ENCODE measurements around the gene M1AP. TPM values are rescaled to one million over a fixed set of nuclear protein-coding genes. Genes with fewer than 3 reads are reported as not detected.

M1AP gene
- total RNA-seq, 1 experiment from 2014 or later, result not detected

GRCh38 chr2:74548285-74548899 is 99.7 kb downstream of the M1AP start:
- DNase-seq (ENCODE audit: low spot score), result no peak

DNA sequence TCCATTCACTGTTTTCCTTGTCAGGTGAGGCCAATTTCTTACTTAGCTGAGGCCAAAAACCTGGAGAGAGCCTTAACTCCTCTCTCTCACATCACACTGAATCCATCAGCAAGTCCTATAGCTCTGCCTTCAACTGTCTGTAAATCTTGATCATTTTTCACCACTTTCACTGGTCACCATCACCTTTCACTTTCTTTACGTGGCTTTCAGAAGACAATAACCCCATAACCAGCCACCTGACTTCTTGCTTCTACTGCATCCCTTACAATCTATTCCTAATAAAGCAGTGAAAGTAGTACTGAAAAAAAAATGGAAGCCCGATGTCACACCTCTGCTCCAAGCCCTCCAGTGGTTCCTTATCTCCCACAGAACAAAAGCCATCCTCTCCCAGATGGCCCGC is 102.1 kb downstream of the M1AP start:
- no peak for DNase-seq (ENCODE audit: low spot score)

DNA sequence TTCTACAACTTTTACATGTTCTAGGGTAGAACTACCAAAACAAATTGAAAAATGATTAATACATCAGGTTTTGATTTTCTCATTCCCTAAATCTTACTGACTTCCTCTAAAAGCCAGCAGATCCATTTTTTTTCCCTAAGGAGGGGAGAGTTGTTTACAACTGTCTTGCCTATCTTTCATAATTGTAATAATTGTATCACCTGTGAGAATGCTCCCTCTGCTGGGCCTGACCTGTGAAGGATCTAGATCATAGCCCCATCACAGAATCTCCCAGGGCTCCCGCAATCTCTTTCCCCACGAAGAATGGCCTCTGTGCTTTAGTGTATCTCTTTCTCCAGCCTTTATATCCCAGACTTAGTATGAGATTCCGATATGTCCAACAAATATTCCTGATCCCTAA is 103.5 kb downstream of the M1AP start:
- DNase-seq (ENCODE audit: low spot score), result peak; percentile 40

GRCh38 chr2:74542978-74543377 is 105.2 kb downstream of the M1AP start:
- DNase-seq (ENCODE audit: low spot score), result no peak

GRCh38 chr2:74540291-74540690 is 107.8 kb downstream of the M1AP start:
- DNase-seq (ENCODE audit: low spot score), result no peak

DNA sequence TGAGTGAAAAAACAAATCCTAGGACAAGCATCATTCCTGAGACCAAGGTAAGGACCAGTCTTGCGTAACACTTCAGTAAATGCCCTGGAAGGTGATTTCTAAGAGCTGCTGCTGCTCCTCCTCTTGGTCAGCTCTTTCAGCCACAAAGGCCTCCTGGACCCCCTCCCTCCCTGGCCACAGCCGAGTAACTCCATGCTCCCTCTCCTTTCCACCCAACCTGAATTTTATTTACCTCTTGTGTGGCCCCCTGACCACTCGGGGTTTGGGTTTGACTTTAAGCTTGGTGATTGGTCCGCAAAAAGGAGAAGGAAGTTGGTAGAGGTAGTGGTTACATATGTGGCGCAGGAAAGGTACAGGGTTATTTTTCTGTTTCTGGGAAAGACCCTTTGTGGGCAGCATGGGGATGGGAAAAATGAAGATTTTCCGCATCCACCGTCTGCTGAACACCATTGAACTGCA is 109.2 kb downstream of the M1AP start:
- no peak for DNase-seq (ENCODE audit: low spot score)

DNA sequence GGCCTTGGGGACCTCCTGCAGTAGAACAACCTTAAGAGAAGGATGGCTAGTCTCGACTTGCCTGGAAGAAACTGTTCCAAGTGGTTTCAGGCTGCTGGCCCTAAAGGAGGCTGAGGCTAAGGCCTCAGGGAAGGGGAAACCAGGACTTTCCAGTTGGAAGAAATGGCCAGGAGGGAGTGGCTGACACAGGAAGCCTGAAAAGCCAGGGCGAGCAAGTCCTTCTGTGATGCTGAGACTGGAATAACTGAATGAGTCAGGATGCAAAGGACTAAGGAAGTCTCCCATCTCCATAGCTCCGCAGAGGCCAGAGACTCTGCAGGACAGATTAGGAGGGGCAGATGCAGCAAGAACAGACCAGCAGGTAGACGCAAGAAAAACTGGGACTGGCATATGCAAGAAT is 111.0 kb downstream of the M1AP start:
- DNase-seq (ENCODE audit: low spot score), result no peak

DNA sequence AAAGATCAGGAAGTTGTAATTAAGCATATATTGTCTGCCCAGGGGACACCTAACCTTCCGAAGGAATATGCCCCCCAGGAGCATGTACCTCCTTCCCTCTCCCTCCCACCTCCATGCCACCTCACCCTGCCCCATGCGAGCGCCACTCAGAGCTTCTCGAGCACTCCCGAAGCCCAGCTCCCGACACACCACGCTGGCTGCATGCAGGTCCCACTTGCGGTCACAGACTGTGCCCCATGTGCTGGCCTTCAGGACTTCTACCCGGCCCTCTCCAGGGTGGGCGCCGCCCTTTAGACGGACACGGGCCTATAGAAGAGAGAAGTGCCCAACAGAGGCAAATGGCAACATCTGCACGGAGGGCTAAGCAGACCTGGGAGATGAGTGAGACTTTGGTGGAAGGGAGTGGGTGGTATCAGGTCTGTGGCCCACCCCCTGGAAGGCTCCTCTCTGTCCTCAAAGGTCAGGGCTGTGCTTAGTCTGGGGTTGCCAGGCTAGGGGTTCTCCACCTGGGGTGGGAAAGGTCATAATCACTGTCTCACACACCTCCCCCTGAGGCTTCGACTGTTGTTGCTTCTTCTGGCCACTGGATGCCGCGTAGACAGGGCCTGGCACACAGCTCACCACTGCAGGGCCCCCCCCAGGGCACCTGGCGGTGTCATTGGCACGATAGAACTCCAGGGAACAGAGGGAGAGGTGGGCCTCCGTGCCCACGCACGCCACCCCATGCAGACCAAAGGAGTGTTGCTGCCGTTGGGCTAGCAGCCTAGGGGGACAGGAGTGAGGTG is 111.8 kb downstream of the M1AP start:
- DNase-seq (ENCODE audit: low spot score), result no peak

DNA sequence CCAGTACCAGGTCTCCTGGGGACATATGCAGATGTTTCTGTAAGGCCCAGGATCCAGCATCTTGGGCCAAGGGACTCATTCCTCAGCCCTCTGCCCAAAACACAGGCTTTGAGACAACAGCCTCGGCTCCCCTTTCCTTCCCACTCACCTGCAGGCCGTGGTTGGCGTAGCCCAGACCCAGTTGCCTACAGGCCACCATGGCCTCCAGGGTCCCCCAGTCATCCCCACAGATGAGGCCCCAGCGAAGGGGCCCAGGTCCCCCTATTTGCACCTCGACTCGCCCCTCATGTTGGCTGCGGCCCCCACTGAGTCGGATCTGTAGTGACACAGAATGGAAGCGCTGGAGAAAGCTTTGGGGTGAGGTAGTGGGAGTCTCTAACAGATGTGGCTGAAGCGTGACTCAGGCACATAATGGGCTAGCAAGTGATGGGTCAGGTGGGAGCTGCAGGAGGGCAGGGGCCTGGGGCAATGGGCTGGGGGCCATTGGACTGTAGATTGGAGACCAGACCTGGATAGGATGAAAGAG is 112.6 kb downstream of the M1AP start:
- DNase-seq (ENCODE audit: low spot score), result no peak

GRCh38 chr2:74534411-74534810 is 113.7 kb downstream of the M1AP start:
- no peak for DNase-seq (ENCODE audit: low spot score)

DNA sequence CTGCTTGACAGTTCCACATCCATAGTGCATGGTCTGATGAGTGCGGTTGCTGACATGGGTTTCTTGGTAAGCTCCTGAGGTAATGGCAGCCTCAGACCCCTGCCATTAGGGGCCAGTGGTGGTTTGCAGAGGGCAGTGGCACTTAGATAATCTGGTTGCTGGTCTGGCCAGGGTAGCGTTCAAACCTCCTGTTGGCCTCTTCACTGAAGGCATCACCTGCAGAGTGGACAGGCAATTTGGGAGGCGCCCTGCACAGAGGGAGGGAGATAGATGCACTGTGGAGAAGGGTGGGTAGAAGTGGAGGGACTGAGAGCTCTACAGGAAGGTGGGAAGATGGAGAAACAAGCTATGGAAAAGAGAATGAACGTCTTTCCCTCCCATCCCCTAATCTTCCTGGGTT is 114.7 kb downstream of the M1AP start:
- no peak for DNase-seq (ENCODE audit: low spot score)

DNA sequence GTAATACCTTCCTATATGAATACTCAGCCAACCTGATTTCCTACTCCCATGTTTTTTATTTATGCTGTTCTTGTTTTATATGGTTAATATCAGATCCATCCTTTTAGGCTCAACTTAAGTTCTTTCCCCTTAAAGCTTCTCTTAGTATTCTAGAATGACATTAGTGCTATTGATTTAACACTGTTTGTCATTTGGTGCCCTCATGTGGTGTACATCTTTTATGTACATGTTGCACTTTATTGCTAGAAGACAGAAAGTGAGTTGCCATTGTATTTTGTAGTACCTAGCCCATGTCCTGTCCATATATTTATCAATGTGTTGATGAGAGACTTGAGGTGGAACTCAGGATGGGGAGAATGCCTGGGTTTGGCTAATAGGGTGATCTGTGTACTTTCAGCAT is 115.9 kb downstream of the M1AP start:
- DNase-seq (ENCODE audit: low spot score), result peak; percentile 62

- no peak for DNase-seq (ENCODE audit: low spot score)
Measured at GRCh38 chr2:74531666-74532065, 116.5 kb downstream of the M1AP start.

- peak; percentile 36 for DNase-seq (ENCODE audit: low spot score)
Measured at GRCh38 chr2:74530239-74531187, 117.6 kb downstream of the M1AP start.

DNA sequence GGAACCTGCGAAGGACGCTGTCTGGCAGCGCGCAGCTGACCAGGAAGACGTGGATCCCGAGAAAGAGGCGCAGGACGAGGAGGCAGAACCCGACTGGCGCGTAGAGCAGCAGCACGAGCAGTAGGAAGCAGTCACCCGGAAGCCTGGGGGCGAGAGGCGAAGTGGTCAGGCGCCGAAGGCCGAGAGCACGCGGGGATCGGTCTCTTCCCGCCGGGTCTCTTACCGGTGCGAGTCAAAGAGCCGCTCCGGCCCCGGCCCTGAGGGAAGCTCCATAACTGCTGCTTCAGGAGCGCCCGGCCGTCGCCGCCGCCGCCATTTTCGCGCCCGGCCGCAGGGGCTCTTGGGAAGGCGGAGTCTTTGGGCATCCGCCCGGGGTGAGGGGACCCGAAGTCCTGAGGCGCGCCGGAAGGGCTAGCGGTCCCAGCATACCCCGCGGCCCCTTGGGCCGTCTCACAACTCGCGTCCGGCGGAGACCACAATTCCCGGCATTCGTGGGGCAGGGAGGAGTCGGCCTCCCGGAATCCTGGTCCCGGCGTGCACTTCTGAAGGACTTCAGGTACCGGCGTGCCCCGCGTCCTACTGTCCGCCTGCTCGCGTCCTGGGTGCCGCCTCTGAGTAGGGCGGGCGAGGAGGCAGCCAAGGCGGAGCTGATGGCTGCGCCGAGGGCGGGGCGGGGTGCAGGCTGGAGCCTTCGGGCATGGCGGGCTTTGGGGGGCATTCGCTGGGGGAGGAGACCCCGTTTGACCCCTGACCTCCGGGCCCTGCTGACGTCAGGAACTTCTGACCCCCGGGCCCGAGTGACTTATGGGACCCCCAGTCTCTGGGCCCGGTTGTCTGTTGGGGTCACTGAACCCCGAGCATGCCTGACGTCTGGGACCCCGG is 118.5 kb downstream of the M1AP start, which contains the start of the genes AUP1 and HTRA2:
Gene AUP1, minus strand, starts transcription at position 350 of the 882 bp plus-strand sequence. Its CDS starts 77 bp downstream, at position 273.
Gene HTRA2, plus strand, starts transcription at position 577 of the 882 bp plus-strand sequence. Its CDS starts 74 bp downstream, at position 651.
- DNase-seq (ENCODE audit: low spot score), result peak; percentile 99

DNA sequence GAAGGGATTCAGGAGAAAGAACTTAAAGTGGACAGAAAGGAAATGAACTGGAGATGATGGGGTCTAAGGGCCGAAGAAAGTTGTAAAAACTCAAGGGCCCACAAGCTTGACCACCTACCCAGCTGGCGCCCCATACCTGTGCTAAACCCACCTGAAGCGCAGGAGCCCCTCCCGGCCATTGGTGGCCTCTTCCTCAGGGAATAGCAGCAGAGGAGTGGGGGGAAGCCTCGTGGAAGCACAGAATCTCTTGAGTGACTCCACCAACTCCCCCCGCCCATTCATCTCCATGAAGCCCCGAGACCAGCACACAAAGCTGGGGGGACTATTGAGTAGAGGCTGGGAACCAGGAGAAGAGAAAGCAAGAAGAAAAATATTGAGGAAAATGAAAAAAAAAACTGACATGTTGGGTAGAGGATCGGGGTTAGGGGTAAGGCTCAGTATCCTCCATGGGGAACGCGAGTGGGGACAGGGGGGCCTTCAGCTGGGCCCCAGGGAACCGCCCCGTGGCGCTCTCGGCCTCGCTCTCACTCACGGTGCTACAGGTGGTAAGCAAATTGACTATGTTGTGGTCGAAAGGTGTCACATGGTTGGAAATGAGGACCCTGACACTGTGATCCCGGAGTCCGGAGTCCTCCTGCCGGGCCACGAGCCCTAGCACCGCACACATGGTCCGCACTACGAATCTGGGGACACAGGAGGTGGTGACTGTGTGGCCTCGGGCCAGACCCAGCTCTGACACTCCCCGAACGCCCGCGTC is 119.4 kb downstream of the M1AP start:
- no peak for DNase-seq (ENCODE audit: low spot score)

GRCh38 chr2:74527741-74528140 is 120.4 kb downstream of the M1AP start:
- DNase-seq (ENCODE audit: low spot score), result no peak

- DNase-seq (ENCODE audit: low spot score), result no peak
Measured at GRCh38 chr2:74526649-74527230, 121.4 kb downstream of the M1AP start.

Data from HT-29 (cell line).